Head of caudate nucleus (tissue), 42 donors: ENCODE measurements around the gene MUC6.

Experiments used
- DNase-seq, 42 donors: peaks; one replicate each; pipeline versions ENCODE4 v3.0.0 to v3.0.0-alpha.2; 2020 to 2021; ENCODE audit warnings: mixed read lengths in 7 of 42
- intact Hi-C: fragments of 100-400 bp; cut with DNase I; formaldehyde crosslinking; loops from one replicate; pipeline ENCODE4 v1.15.0; 2022

MUC6 gene

DNA sequence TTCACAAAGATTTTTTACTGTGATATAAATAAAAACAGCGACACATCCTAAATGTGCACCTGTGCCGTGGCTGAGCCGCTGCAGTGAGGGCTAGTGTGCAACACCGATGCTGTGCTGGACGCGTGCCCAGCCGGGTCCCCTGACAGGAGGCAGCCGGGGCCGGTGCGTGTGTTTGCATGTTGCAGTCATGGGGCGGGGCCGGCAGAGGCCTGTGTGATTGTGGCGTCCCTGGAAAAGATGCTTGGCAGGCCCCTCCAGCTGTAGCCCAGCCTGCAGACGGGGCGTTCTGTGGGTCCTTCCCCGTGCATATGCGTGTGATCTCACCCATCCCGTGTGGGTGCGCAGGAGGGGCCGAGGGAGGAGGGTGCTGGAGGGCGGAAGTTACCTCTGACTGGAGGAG is 30.6 kb downstream of the MUC6 start:
- no peak for DNase-seq
- intact Hi-C loops, result no loop called here

GRCh38 chr11:1003159-1003558 is 33.4 kb downstream of the MUC6 start:
- intact Hi-C loops, result no loop called here
- no peak for DNase-seq

GRCh38 chr11:1002406-1002984 is 34.0 kb downstream of the MUC6 start:
- no peak for DNase-seq
- intact Hi-C loops, result no loop called here

DNA sequence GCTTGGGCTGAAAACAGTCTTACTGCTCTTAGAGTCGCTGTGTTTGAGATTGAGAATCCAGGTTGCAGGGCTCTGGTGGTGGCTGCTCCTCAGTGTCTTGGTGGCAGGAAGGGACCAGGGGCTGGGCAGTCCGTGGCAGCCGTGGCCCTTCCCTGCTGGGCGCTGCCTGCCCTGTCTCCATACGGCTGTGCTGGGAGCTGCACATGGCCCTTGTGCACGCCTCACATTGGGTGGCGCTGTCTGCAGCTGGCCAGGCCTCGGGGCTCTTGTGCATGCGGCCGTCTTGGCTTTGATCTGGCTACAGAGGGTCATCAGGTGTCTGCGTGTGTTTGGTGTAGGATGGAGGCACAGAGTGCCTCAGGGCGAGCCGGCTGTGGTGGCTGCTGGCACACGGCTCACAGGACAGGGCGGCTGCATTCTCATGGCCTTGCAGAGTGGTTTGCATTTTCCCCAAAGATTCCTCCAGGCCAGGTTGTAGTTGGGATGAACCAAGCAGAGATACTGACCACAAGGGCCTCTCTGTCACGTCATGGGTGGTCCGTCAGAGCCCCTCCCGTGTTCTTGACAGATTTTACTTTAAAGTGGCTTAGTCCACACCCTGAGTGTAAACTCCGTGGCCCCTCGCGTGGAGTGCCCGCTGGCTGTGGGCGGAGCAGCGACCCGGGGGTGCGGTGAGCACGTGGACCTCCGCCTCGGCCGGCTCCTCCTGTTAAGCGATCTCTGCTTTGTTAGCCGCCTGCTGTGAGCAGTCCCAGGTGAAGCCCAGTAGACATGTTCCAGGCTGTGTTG is 34.7 kb downstream of the MUC6 start:
- DNase-seq, result no peak
- intact Hi-C loops, result no loop called here

GRCh38 chr11:1000357-1001278 is 35.9 kb downstream of the MUC6 start:
- intact Hi-C loops, result no loop called here

DNA sequence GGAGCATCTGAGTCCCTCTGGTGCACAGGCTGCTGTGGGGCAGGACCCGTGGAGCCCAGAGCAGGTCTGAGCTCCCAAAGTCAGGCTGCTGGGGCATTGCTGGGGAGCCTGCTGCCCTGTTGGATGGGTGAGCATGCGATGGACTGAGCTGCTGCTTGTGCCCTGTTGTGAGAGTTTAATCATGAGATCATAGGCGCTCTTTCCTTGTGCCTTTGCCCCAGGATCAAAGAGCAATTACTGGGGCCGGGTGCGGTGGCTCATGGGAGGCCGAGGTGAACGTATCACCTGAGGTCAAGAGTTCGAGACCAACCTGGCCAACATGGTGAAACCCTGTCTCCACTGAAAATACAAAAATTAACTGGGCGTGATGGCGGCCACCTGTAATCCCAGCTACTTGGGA is 37.5 kb downstream of the MUC6 start:
- no peak for DNase-seq
- intact Hi-C loops, result no loop called here

More at GRCh38 chr11:1000357-1001278, 35.9 kb downstream of the MUC6 start:
- no peak for DNase-seq

DNA sequence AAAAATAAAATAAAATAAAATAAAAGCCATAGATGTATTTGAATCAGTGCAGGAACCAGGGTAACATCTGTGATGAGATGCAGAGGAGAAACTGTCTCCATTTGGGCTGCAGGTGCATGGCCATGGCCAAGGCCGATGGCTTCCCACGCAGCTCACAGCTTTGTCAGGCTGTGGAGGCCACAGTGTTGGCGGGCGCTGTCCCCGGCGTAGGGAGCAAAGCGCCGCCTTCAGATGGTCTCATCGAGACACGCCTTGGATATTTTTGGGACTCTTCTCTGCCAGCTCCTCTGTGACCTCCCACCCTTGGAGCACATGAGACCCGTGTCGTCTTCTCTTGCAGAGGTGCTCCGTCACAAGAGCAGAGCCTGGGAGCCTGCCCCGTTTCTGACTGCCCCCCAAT is 38.6 kb downstream of the MUC6 start:
- intact Hi-C loops, result no loop called here
- DNase-seq, result peak in 1 of 42 donors; percentile 13

GRCh38 chr11:996681-997080 is 39.8 kb downstream of the MUC6 start:
- no peak for DNase-seq
- intact Hi-C loops, result no loop called here

GRCh38 chr11:995752-996420 is 40.6 kb downstream of the MUC6 start:
- DNase-seq, result peak in 34 of 42 donors; percentile 13 to 82 (median 52)
- intact Hi-C loops, result no loop called here

- intact Hi-C loops, result no loop called here
- no peak for DNase-seq
These were observed 41.3 kb downstream of the MUC6 start for GRCh38 chr11:995044-995751.

- intact Hi-C loops, result no loop called here
- no peak for DNase-seq
These were observed 42.8 kb downstream of the MUC6 start for GRCh38 chr11:993632-994167.

GRCh38 chr11:992577-992976 is 43.9 kb downstream of the MUC6 start:
- DNase-seq, result no peak
- intact Hi-C loops, result no loop called here

GRCh38 chr11:991711-992307 is 44.7 kb downstream of the MUC6 start:
- intact Hi-C loops, result no loop called here
- DNase-seq, result no peak

- no peak for DNase-seq
- intact Hi-C loops, result no loop called here
These were observed 45.5 kb downstream of the MUC6 start for GRCh38 chr11:991034-991433.

DNA sequence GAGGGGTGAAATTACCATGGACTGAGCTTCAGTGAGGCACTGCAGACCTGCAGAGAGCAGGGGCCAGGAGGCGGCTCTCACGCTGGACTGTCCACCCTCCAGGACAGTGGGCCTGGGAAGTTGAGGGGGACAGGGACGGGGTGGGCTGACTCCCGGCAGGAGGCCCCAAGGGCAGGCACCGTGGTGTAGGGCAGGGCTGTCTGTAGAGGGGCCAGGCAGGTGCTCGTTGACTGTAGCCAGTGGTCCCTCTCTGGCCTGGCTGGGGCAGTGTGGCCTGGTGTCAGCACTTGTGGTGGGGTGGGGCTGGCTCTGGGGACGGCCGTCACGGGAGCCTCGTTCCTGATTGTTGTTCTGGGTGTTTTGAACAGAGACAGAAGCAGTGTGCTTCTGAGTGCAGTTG is 46.4 kb downstream of the MUC6 start:
- DNase-seq, result no peak
- intact Hi-C loops, result no loop called here

GRCh38 chr11:987671-988070 is 48.8 kb downstream of the MUC6 start:
- intact Hi-C loops, result no loop called here
- no peak for DNase-seq

DNA sequence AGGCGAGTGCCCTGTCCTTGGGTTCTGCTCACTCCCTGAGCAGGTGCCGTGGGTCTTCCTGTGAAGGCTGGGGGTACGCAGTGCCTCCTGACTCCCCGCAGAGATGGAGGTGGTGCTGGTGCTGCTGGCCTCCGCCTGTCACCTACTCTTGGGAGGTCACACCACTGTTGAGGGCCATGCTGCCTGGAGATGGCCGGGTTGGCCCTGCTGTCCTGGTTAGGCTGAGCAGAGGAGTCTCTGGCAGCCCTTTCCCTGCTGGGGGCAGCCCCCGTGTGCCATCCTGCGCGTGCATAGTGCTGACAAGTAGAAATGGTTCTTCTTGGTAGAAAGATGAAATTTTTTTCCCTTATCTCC is 49.6 kb downstream of the MUC6 start:
- intact Hi-C loops, result no loop called here
- DNase-seq, result no peak

DNA sequence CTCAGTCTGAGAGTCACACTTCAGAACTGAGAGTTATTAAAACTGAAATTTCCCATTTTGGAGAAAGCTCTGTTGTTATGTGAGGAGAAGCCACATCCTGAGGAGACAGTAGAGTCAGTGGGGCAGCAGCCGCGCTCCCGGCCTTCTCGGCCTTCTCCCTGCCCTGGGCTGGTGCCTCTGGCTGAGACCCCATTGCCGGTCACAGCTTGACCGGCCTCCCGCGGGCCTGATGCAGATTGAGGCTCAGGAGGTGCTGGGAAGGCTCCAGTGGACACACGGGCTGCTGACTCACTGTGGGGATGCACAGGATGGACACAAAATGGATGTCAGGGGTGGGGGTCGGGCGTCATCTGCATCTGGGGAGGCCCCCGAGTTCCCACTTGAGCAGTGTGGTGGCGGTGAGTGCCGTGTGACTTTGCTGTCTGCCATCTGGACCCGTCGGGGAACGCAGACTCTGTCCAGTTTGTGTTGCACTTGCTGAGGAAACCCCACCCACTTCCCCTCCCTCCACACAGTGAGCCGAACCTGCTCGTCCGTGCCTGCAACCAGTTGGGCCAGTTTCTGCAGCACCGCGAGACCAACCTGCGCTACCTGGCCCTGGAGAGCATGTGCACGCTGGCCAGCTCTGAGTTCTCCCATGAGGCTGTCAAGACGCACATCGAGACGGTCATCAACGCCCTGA is 50.1 kb downstream of the MUC6 start:
- intact Hi-C loops, result no loop called here
- DNase-seq, result no peak
